ENCODE measurements around the gene CHST15.

Gene CHST15

DNA sequence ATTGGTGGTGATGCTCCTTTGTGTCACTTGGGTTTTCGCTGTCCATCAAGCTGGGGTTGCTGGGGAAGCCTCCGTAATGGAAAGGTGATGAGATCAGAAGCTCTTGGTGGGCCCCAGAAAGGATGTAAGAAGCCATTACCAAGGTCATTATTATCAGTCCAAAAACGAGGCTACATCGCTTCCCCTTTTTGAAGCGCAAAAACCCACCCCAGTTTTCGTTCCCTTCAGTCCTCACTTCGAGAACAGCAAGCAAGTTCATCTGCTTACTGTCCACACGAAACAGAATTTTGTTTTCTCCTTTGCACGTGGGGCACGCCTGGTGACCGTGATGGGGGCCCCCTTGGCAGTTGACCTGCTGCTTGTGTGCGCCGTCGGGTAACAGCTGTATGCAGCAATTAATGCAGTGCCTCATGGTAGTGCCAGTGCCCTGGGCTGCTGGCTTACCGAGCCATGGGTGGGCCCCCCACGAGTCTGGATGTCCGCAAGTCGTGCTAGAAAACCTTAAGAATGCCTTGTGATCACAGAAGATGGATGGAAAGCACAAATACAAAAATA, 47.5 kb downstream of the CHST15 start:
- ATAC-seq (ENCODE audit: insufficient read depth, low read depth) (no peak), DNase-seq (no peak)
- peaks cover 3% of the 10 kb centered on the region; the same call in 1 of the 2 replicates for H3K36me3 ChIP-seq (ENCODE audit: insufficient read depth, low read length)
- H3K4me2 ChIP-seq (ENCODE audit: insufficient read depth, low read length) = no peak overlapping the region
- no peak overlapping the region for H3K27ac ChIP-seq (ENCODE audit: low read length)
- no peaks in the 10 kb centered on the region for H3K79me2 ChIP-seq (ENCODE audit: insufficient read depth, low read length)
- no peak overlapping the region for H2AFZ ChIP-seq (ENCODE audit: low read depth, low read length)
- H3K9me3 ChIP-seq (ENCODE audit: insufficient read depth, low read length, severe bottlenecking) = no peaks in the 10 kb centered on the region
- H4K20me1 ChIP-seq (ENCODE audit: insufficient read depth, low read length) = 0 out of 2 replicates have a peak, but pooled peaks cover 4% of the 10 kb centered on the region
- H3K4me3 ChIP-seq (ENCODE audit: low read depth in 1 of 2, low read length in 2 of 2) = no peak overlapping the region
- no peaks in the 10 kb centered on the region for H3K27me3 ChIP-seq (ENCODE audit: insufficient read depth, low read length, poor library complexity)
- no peak for TF ChIP-seq EZH2 (IDR thresholded peaks at IDR 0.05; ENCODE audit: borderline replicate concordance, low read depth, low read length, severe bottlenecking)
- TF ChIP-seq, protein P1, sequence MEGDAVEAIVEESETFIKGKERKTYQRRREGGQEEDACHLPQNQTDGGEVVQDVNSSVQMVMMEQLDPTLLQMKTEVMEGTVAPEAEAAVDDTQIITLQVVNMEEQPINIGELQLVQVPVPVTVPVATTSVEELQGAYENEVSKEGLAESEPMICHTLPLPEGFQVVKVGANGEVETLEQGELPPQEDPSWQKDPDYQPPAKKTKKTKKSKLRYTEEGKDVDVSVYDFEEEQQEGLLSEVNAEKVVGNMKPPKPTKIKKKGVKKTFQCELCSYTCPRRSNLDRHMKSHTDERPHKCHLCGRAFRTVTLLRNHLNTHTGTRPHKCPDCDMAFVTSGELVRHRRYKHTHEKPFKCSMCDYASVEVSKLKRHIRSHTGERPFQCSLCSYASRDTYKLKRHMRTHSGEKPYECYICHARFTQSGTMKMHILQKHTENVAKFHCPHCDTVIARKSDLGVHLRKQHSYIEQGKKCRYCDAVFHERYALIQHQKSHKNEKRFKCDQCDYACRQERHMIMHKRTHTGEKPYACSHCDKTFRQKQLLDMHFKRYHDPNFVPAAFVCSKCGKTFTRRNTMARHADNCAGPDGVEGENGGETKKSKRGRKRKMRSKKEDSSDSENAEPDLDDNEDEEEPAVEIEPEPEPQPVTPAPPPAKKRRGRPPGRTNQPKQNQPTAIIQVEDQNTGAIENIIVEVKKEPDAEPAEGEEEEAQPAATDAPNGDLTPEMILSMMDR (IDR thresholded peaks at IDR 0.05; ENCODE audit: borderline replicate concordance, extremely low read depth, low read length, poor library complexity, severe bottlenecking) = no peak
- peaks cover 31% of the 10 kb centered on the region for H3K4me1 ChIP-seq (ENCODE audit: insufficient read depth, low read length)
- no peak overlapping the region for H3K9ac ChIP-seq (ENCODE audit: low read depth, low read length)

DNA sequence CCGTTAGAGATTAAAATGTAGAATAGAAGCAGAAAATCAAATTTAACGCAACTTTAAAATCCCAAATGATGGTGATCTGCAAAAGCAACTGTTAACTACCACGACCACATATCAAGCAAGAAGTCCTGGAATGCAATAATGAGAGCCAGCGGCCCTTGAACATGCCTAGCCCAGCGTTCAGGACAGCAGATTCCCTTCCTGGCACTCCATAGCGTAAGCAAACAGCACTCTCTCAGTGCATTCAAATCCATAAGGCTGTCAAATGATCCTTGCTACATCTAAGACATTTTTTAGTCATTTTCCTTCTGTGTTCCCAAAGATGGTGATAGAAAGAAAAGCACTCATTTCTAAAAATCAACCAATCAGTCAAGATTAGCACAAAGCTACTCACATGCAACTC, 48.1 kb downstream of the CHST15 start:
- peaks cover 3% of the 10 kb centered on the region; the same call in 1 of the 2 replicates for H3K36me3 ChIP-seq (ENCODE audit: insufficient read depth, low read length)
- TF ChIP-seq, protein P1 (IDR thresholded peaks at IDR 0.05; ENCODE audit: borderline replicate concordance, extremely low read depth, low read length, poor library complexity, severe bottlenecking) = no peak
- no peak for TF ChIP-seq EZH2 (IDR thresholded peaks at IDR 0.05; ENCODE audit: borderline replicate concordance, low read depth, low read length, severe bottlenecking)
- 0 out of 2 replicates have a peak, but pooled peaks cover 4% of the 10 kb centered on the region for H4K20me1 ChIP-seq (ENCODE audit: insufficient read depth, low read length)
- H3K9me3 ChIP-seq (ENCODE audit: insufficient read depth, low read length, severe bottlenecking) = no peaks in the 10 kb centered on the region
- H3K4me1 ChIP-seq (ENCODE audit: insufficient read depth, low read length) = peaks cover 31% of the 10 kb centered on the region
- no peak overlapping the region for H3K4me2 ChIP-seq (ENCODE audit: insufficient read depth, low read length)
- DNase-seq (no peak), ATAC-seq (ENCODE audit: insufficient read depth, low read depth) (no peak)
- no peaks in the 10 kb centered on the region for H3K79me2 ChIP-seq (ENCODE audit: insufficient read depth, low read length)
- no peak overlapping the region for H3K4me3 ChIP-seq (ENCODE audit: low read depth in 1 of 2, low read length in 2 of 2)
- H3K27me3 ChIP-seq (ENCODE audit: insufficient read depth, low read length, poor library complexity) = no peaks in the 10 kb centered on the region
- no peak overlapping the region for H3K27ac ChIP-seq (ENCODE audit: low read length)
- H3K9ac ChIP-seq (ENCODE audit: low read depth, low read length) = no peak overlapping the region
- H2AFZ ChIP-seq (ENCODE audit: low read depth, low read length) = no peak overlapping the region

DNA sequence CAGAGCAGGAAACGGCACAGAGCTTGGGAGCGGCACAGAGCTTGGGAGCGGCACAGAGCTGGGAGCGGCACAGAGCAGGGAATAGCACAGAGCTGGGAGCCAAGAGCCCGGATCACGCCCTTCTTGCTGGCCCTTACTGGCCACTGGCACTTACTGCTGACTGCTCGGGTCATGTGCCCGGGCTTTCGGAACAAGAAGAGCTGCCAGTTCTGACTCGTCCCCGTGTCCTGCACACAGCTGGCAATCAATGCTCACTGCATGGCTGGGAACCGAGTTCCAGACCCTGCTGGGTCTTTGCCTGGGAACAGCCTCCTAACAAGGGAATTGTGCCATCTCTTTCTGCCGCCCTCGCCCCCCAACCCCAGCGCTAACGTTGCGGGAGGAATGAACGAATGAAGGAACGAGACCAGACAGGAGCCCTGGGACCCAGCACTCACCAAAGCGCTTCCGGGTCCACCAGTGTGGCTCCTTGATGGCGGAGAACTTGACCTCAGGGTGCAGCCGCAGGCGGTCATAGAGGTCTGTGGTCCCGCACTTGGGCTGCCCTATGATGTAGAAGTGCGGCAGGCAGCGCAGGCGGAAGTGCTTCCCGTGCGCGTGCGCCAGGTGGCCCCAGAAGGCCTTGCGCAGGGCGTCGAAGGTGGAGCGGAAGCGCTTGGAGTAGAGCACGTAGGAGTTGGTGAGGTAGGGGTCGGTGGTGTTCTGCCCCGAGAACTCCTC, 49.1 kb downstream of the CHST15 start:
- Histone ChIP-seq H3K9ac (ENCODE audit: low read depth, low read length) (no peak overlapping the region), H3K79me2 (ENCODE audit: insufficient read depth, low read length) (no peaks in the 10 kb centered on the region), H3K36me3 (ENCODE audit: insufficient read depth, low read length) (peaks cover 3% of the 10 kb centered on the region; the same call in 1 of the 2 replicates), H3K4me1 (ENCODE audit: insufficient read depth, low read length) (peaks cover 31% of the 10 kb centered on the region), H4K20me1 (ENCODE audit: insufficient read depth, low read length) (0 out of 2 replicates have a peak, but pooled peaks cover 4% of the 10 kb centered on the region), H2AFZ (ENCODE audit: low read depth, low read length) (no peak overlapping the region), H3K9me3 (ENCODE audit: insufficient read depth, low read length, severe bottlenecking) (no peaks in the 10 kb centered on the region), H3K4me2 (ENCODE audit: insufficient read depth, low read length) (peak overlapping the region; percentile 53), H3K27ac (ENCODE audit: low read length) (peak overlapping the region; percentile 85), H3K4me3 (ENCODE audit: low read depth in 1 of 2, low read length in 2 of 2) (no peak overlapping the region), H3K27me3 (ENCODE audit: insufficient read depth, low read length, poor library complexity) (no peaks in the 10 kb centered on the region)
- no peak for TF ChIP-seq EZH2 (IDR thresholded peaks at IDR 0.05; ENCODE audit: borderline replicate concordance, low read depth, low read length, severe bottlenecking)
- TF ChIP-seq, protein P1 (IDR thresholded peaks at IDR 0.05; ENCODE audit: borderline replicate concordance, extremely low read depth, low read length, poor library complexity, severe bottlenecking) = no peak
- no peak for DNase-seq
- no peak for ATAC-seq (ENCODE audit: insufficient read depth, low read depth)
